CD14-positive monocyte (primary cell): ENCODE measurements around the gene FBXO34. TPM values are rescaled to one million over a fixed set of nuclear protein-coding genes. Genes with fewer than 3 reads are reported as not detected.
A peak's percentile ranks its signal among the peaks of the same experiment; 100 is the strongest.

Experiments used
- DNase-seq, 3 donors: peaks; one replicate each; pipeline ENCODE4 v3.0.0-alpha.2; 2011 to 2022
- H2AFZ ChIP-seq: 2 replicates; pipeline ENCODE4 v1.6.0; 2012; ENCODE audit warnings: mild to moderate bottlenecking, low read depth, low read length, inconsistent platforms; ENCODE audit not compliant: insufficient read depth, poor library complexity, severe bottlenecking
- H3K27ac ChIP-seq, 2 donors: 1 replicate in 1 of 2; 2 replicates in 1 of 2; pipeline ENCODE4 v1.5.1; 2012 to 2013; ENCODE audit warnings: low read length in 2 of 2, control low read depth in 1 of 2, inconsistent platforms in 1 of 2, low read depth in 1 of 2, mild to moderate bottlenecking in 1 of 2
- H3K27me3 ChIP-seq, 2 donors: one replicate each; pipeline versions ENCODE4 v1.6.0 to v1.6.1; 2011 to 2013; ENCODE audit warnings: low read length in 2 of 2; ENCODE audit not compliant: control insufficient read depth in 2 of 2, insufficient read depth in 2 of 2
- H3K36me3 ChIP-seq, 2 donors: replicated peaks in 1 of 2; 1 replicate in 1 of 2; 2 replicates in 1 of 2; pipeline versions ENCODE4 v1.5.1 to v1.6.1; 2012 to 2013; ENCODE audit warnings: low read length in 2 of 2, control low read depth in 1 of 2, inconsistent platforms in 1 of 2, mild to moderate bottlenecking in 1 of 2; ENCODE audit not compliant: insufficient read depth in 2 of 2, control insufficient read depth in 1 of 2
- H3K4me1 ChIP-seq, 2 donors: 1 replicate in 1 of 2; 2 replicates in 1 of 2; pipeline versions ENCODE4 v1.5.1 to v1.6.1; 2012 to 2013; ENCODE audit warnings: low read length in 2 of 2, control low read depth in 1 of 2, inconsistent platforms in 1 of 2, mild to moderate bottlenecking in 1 of 2, moderate library complexity in 1 of 2; ENCODE audit not compliant: insufficient read depth in 2 of 2, control insufficient read depth in 1 of 2
- H3K4me2 ChIP-seq: replicated peaks from 2 replicates; pipeline ENCODE3; 2012; ENCODE audit warnings: low read length, moderate library complexity, mild to moderate bottlenecking; ENCODE audit not compliant: poor library complexity, severe bottlenecking; ENCODE audit errors: extremely low read depth
- H3K4me3 ChIP-seq, 3 experiments: fragments of 200-600 bp in 1 of 3; sonication (generic) in 1 of 3; replicated peaks in 1 of 3; 1 replicate in 2 of 3; 2 replicates in 1 of 3; pipeline ENCODE4 v1.5.1; 2011 to 2013; ENCODE audit warnings: low read length in 3 of 3, mild to moderate bottlenecking in 3 of 3, control low read depth in 2 of 3, low read depth in 2 of 3, inconsistent platforms in 1 of 3, moderate library complexity in 1 of 3
- H3K79me2 ChIP-seq: 2 replicates; pipeline ENCODE4 v1.6.0; 2012; ENCODE audit warnings: mild to moderate bottlenecking, control low read depth, inconsistent platforms, low read length, moderate library complexity; ENCODE audit not compliant: insufficient read depth
- H3K9ac ChIP-seq: 2 replicates; pipeline ENCODE4 v1.6.0; 2017; ENCODE audit warnings: low read length, mild to moderate bottlenecking; ENCODE audit not compliant: insufficient read depth, poor library complexity, severe bottlenecking
- H3K9me3 ChIP-seq, 2 donors: replicated peaks in 1 of 2; 1 replicate in 1 of 2; 2 replicates in 1 of 2; pipeline versions ENCODE4 v1.5.1 to v1.6.1; 2012 to 2013; ENCODE audit warnings: low read length in 2 of 2, control low read depth in 1 of 2; ENCODE audit not compliant: control insufficient read depth in 1 of 2, insufficient read depth in 1 of 2
- H4K20me1 ChIP-seq: 2 replicates; pipeline ENCODE4 v1.6.0; 2012; ENCODE audit warnings: mild to moderate bottlenecking, low read length, control low read depth, moderate library complexity; ENCODE audit not compliant: insufficient read depth
- H3K27ac Mint-ChIP-seq, 7 donors: one replicate each; pipeline ENCODE4 v1.8.0; 2020; ENCODE audit warnings: mild to moderate bottlenecking in 7 of 7, mixed read lengths in 7 of 7, moderate library complexity in 6 of 7, inconsistent platforms in 2 of 7
- H3K27me3 Mint-ChIP-seq, 3 donors: one replicate each; pipeline ENCODE4 v1.8.0; 2021 to 2022; ENCODE audit warnings: low read depth in 3 of 3, mild to moderate bottlenecking in 3 of 3, mixed read lengths in 3 of 3, moderate library complexity in 3 of 3, inconsistent platforms in 1 of 3
- H3K36me3 Mint-ChIP-seq, 2 donors: one replicate each; pipeline ENCODE4 v1.8.0; 2020; ENCODE audit warnings: mixed read lengths in 2 of 2, inconsistent platforms in 1 of 2, mild to moderate bottlenecking in 1 of 2
- H3K4me1 Mint-ChIP-seq: one replicate; pipeline ENCODE4 v1.8.0; 2020; ENCODE audit warnings: mild to moderate bottlenecking, mixed read lengths
- H3K4me3 Mint-ChIP-seq, 2 donors: one replicate each; pipeline ENCODE4 v1.8.0; 2020; ENCODE audit warnings: mild to moderate bottlenecking in 2 of 2, mixed read lengths in 2 of 2, moderate library complexity in 1 of 2
- H3K9me3 Mint-ChIP-seq, 7 donors: one replicate each; pipeline ENCODE4 v1.8.0; 2020 to 2022; ENCODE audit warnings: mixed read lengths in 7 of 7, mild to moderate bottlenecking in 6 of 7, moderate library complexity in 6 of 7, inconsistent platforms in 2 of 7
- WGBS: methylation state at CpG from one replicate; pipeline ENCODE4 v1.1.5; 2013; ENCODE audit warnings: missing lambda C conversion rate; ENCODE audit not compliant: insufficient coverage; 5-methylcytosine and 5-hydroxymethylcytosine counted together
- intact Hi-C, 2 donors: fragments of 100-400 bp; cut with micrococcal nuclease; formaldehyde crosslinking; loops; one replicate each; pipeline versions ENCODE4 v1.15.0 to v1.15.1; 2023
- polyA plus RNA-seq, 3 donors: library from polyadenylated mRNA; depleted of rRNA in 1 of 3; unstranded in 2 of 3; stranded (reverse) in 1 of 3; fragments of 300-500 nt in 2 of 3; fragments of >200 nt in 1 of 3; fragmentation: Illumina TruSeq in 2 of 3; gene quantifications; 1 replicate in 2 of 3; 2 replicates in 1 of 3; pipeline ENCODE4 v1.2.3, GENCODE V29; 2012 to 2021
- TF ChIP-seq, protein P1 (sequence below): fragments of 200-600 bp; IDR thresholded peaks from one replicate; pipeline ENCODE4 v1.8.0; 2022; ENCODE audit warnings: antibody characterized with exemption, mild to moderate bottlenecking

The FBXO34 gene
- polyA plus RNA-seq, 3 donors = 10.3 to 18.1 (median 17.3) TPM

DNA sequence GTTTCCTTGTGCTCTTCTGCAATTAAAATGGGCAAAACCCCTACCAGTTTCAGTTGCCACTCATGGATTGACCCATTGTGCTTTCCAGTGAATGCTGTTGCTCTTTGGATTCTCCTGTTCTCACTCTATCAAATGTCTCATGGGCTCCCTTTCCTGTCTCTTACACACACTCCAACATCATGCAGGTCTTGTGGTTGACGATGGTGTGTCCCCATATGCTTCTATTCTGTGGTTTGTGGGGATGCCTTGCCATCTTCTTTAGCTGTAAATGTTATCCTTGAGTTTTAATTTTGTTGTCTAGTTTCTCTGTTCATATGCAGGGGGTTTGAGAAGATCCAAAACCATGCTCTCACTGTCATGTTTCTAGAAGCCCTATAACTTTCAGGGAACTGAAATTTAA, 31.9 kb upstream of the FBXO34 start:
- Histone ChIP-seq H3K27ac (no peak overlapping the region), H3K27me3 (peaks cover 3 to 9% of the 10 kb centered on the region in 2 donors), H4K20me1 (no peaks in the 10 kb centered on the region), H3K4me2 (no peak overlapping the region), H3K79me2 (no peaks in the 10 kb centered on the region), H2AFZ (no peak overlapping the region), H3K9me3 (peaks cover 5 to 11% of the 10 kb centered on the region in 2 donors), H3K4me3 (no peak overlapping the region), H3K4me1 (peaks cover 7 to 9% of the 10 kb centered on the region in 2 donors), H3K36me3 (no peaks in the 10 kb centered on the region), H3K9ac (no peak overlapping the region)
- TF ChIP-seq, protein P1, sequence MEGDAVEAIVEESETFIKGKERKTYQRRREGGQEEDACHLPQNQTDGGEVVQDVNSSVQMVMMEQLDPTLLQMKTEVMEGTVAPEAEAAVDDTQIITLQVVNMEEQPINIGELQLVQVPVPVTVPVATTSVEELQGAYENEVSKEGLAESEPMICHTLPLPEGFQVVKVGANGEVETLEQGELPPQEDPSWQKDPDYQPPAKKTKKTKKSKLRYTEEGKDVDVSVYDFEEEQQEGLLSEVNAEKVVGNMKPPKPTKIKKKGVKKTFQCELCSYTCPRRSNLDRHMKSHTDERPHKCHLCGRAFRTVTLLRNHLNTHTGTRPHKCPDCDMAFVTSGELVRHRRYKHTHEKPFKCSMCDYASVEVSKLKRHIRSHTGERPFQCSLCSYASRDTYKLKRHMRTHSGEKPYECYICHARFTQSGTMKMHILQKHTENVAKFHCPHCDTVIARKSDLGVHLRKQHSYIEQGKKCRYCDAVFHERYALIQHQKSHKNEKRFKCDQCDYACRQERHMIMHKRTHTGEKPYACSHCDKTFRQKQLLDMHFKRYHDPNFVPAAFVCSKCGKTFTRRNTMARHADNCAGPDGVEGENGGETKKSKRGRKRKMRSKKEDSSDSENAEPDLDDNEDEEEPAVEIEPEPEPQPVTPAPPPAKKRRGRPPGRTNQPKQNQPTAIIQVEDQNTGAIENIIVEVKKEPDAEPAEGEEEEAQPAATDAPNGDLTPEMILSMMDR = no peak
- no peak for DNase-seq
- peaks cover 12% of the 10 kb centered on the region for H3K4me1 Mint-ChIP-seq
- peaks cover 7 to 13% (median 10%) of the 10 kb centered on the region in 7 donors for H3K9me3 Mint-ChIP-seq
- H3K4me3 Mint-ChIP-seq = no peak overlapping the region
- no peak overlapping the region for H3K27ac Mint-ChIP-seq
- WGBS = no CpG with 5 or more reads among the region's 1 CpG
- H3K36me3 Mint-ChIP-seq = no peaks in the 10 kb centered on the region
- intact Hi-C loops = no loop called here
- peaks cover 2 to 19% (median 5%) of the 10 kb centered on the region in 3 donors for H3K27me3 Mint-ChIP-seq

DNA sequence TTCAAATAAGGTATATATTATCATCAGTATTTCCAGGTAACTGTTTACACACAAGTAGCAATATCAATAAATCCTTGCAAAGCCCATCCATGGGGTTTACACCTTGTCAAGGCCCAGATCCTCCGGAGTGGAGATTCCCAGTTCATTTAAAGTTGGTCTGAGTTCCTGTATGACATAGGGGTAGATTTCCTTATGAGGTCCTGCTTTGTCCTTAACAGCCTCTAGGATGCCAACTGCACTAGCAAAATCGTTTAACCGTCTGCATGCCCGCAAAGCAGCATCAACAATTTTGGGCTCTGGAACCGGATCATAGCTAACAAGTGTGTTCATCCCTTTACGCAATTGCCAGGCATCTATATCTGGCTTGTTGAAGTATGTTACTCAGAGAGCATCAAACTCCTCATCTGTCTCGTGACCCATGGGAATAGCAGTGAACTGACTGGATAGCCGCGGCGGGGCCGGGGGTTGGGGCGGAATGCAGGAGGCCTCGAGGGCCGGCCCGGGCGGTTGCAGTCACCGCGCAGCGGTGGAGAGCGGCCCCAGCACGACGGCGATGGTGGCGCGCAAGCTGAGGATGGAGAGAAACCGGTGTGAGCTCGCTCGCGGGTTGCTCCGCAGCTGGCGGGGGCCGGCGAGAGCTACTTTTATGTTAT, 30.6 kb upstream of the FBXO34 start:
- H3K36me3 Mint-ChIP-seq = no peaks in the 10 kb centered on the region
- Histone ChIP-seq H2AFZ (peak overlapping the region; percentile 41), H3K9me3 (no peaks in the 10 kb centered on the region), H3K79me2 (no peaks in the 10 kb centered on the region), H3K36me3 (no peaks in the 10 kb centered on the region), H3K27me3 (peaks cover 3 to 9% of the 10 kb centered on the region in 2 donors), H3K4me3 (no peak overlapping the region), H4K20me1 (no peaks in the 10 kb centered on the region), H3K4me1 (peaks cover 7 to 9% of the 10 kb centered on the region in 2 donors), H3K4me2 (no peak overlapping the region), H3K9ac (no peak overlapping the region), H3K27ac (no peak overlapping the region)
- H3K4me1 Mint-ChIP-seq = peaks cover 12% of the 10 kb centered on the region
- peak overlapping the region in 1 of 2 donors; percentile 21 for H3K4me3 Mint-ChIP-seq
- intact Hi-C loops = loop anchor here in 1 of 2 donors (10.0 kb wide), 1 partner anchor 114 kb away; no protein-coding TSS in a partner anchor
- TF ChIP-seq, protein P1 = no peak
- WGBS = 71% methylated on average over 24 of the region's 33 CpGs
- H3K27ac Mint-ChIP-seq = no peak overlapping the region
- peaks cover 3 to 19% (median 3%) of the 10 kb centered on the region in 3 donors for H3K27me3 Mint-ChIP-seq
- DNase-seq = no peak
- H3K9me3 Mint-ChIP-seq = no peaks in the 10 kb centered on the region
